Mesendoderm (in vitro differentiated cells): Measurements from ENCODE around the gene UBAC2.
"Not testable (repeated sequence)": the region's sequence is repeated elsewhere in the genome, so short reads cannot be mapped to it uniquely, and the experiment has no call there.

Experiments used
- DNase-seq: peaks from one replicate; pipeline ENCODE4 v3.0.0; 2013
- H2AK5ac ChIP-seq: 2 replicates; pipeline ENCODE4 v1.6.1; 2013; ENCODE audit warnings: low read length, inconsistent platforms
- H2BK120ac ChIP-seq: 2 replicates; pipeline ENCODE4 v1.6.1; 2013; ENCODE audit warnings: low read depth, mild to moderate bottlenecking, low read length, moderate library complexity, mixed read lengths
- H2BK15ac ChIP-seq: replicated peaks from 2 replicates; pipeline ENCODE4 v1.6.1; 2013; ENCODE audit warnings: low read depth, mild to moderate bottlenecking, moderate library complexity
- H2BK5ac ChIP-seq: 2 replicates; pipeline ENCODE4 v1.6.1; 2013; ENCODE audit warnings: low read length, inconsistent platforms
- H3K18ac ChIP-seq: 2 replicates; pipeline ENCODE4 v1.6.1; 2013; ENCODE audit warnings: mild to moderate bottlenecking, low read length, mixed read lengths
- H3K23ac ChIP-seq: one replicate; pipeline ENCODE4 v1.6.1; 2013; ENCODE audit warnings: low read length
- H3K27ac ChIP-seq: 2 replicates; pipeline ENCODE4 v1.5.1; 2013; ENCODE audit warnings: low read depth, mild to moderate bottlenecking, inconsistent platforms, low read length, moderate library complexity
- H3K27me3 ChIP-seq: 2 replicates; pipeline ENCODE4 v1.6.1; 2013; ENCODE audit warnings: low read length, control low read depth, mild to moderate bottlenecking, inconsistent platforms; ENCODE audit not compliant: insufficient read depth, poor library complexity
- H3K36me3 ChIP-seq: 2 replicates; pipeline ENCODE4 v1.6.1; 2013; ENCODE audit warnings: low read length, inconsistent platforms; ENCODE audit not compliant: control insufficient read depth, insufficient read depth
- H3K4ac ChIP-seq: one replicate; pipeline ENCODE4 v1.6.1; 2013; ENCODE audit warnings: low read depth, mild to moderate bottlenecking, low read length, moderate library complexity
- H3K4me1 ChIP-seq: 2 replicates; pipeline ENCODE4 v1.6.1; 2013; ENCODE audit warnings: low read depth, low read length, inconsistent platforms; ENCODE audit not compliant: control insufficient read depth
- H3K4me2 ChIP-seq: 2 replicates; pipeline ENCODE4 v1.6.1; 2013; ENCODE audit warnings: low read length
- H3K4me3 ChIP-seq: 2 replicates; pipeline ENCODE4 v1.5.1; 2013; ENCODE audit warnings: mild to moderate bottlenecking, low read length
- H3K56ac ChIP-seq: one replicate; pipeline ENCODE4 v1.6.1; 2013; ENCODE audit warnings: low read length
- H3K79me1 ChIP-seq: 2 replicates; pipeline ENCODE4 v1.6.1; 2013; ENCODE audit warnings: low read length, inconsistent platforms
- H3K79me2 ChIP-seq: 2 replicates; pipeline ENCODE4 v1.6.1; 2013; ENCODE audit warnings: mild to moderate bottlenecking, low read length; ENCODE audit not compliant: control insufficient read depth, insufficient read depth
- H3K9ac ChIP-seq: 2 replicates; pipeline ENCODE4 v1.6.1; 2013; ENCODE audit warnings: low read length, inconsistent platforms
- H4K5ac ChIP-seq: one replicate; pipeline ENCODE4 v1.6.1; 2013; ENCODE audit warnings: low read length
- H4K8ac ChIP-seq: one replicate; pipeline ENCODE4 v1.6.1; 2013; ENCODE audit warnings: low read depth, mild to moderate bottlenecking, control low read depth, low read length, moderate library complexity
- WGBS: extraction: QIAGEN DNeasy Blood & Tissue Kit; methylation state at CpG from one replicate; pipeline ENCODE4 v1.1.7; 2013; ENCODE audit warnings: low lambda C conversion rate, missing lambda C conversion rate; ENCODE audit not compliant: insufficient coverage; ENCODE audit errors: extremely low coverage; 5-methylcytosine and 5-hydroxymethylcytosine counted together

UBAC2 gene

GRCh38 chr13:99386495-99386894, 185.8 kb downstream of the UBAC2 start:
- Histone ChIP-seq H3K27ac (no peak overlapping the region), H3K79me1 (no peaks in the 10 kb centered on the region), H3K4me2 (no peak overlapping the region), H3K27me3 (no peaks in the 10 kb centered on the region), H2BK5ac (no peak overlapping the region), H2BK120ac (no peak overlapping the region), H3K4ac (no peak overlapping the region), H3K36me3 (no peaks in the 10 kb centered on the region), H2AK5ac (no peak overlapping the region), H3K23ac (no peak overlapping the region), H3K4me1 (no peaks in the 10 kb centered on the region), H3K79me2 (no peaks in the 10 kb centered on the region), H3K9ac (no peak overlapping the region), H4K5ac (no peak overlapping the region), H3K4me3 (no peak overlapping the region), H4K8ac (no peak overlapping the region), H3K18ac (no peak overlapping the region), H2BK15ac (no peak overlapping the region), H3K56ac (no peak overlapping the region)
- DNase-seq: peak; percentile 37
- WGBS: no CpG with 5 or more reads among the region's 10 CpGs

DNA sequence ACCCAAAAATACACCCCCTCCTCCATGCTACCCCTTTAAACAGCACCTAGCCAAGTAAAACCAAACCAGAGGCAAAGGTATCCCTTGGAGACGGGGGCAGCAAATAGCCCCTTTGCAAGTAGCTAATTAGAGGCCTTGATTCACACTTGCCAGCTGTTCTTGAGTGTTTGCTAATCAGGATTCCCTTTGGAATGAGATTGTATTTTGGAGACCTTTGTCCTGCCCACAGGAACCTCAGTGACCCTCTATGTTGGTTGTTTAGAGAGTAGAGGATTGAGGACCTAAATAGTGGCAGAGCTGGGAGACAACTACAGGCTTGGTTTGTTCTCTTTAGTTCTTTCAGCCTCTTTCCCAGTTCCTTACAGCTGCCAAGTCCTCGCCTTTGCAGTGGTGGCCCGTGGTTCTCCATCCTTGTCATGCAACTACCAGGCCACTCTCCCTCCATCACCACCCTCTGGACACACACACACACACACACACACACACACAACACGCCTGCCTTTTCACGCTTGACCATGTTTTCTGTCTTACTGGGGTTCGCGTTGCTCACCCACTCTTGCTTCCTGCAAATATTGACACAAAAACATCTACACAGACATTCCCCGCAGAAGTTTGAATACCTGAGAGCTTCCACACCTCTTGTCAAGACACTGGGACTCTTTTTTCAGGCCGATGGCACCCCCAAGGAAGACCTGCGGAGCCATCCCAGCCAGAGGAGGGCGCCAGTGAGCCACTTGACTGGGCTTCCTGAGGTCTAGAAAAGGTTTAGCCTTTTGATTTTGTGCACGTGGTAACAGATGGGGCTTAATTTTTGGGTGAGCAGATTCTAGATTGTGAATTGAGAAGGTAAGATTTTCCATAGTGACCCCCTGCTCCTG, 186.5 kb downstream of the UBAC2 start:
- no peak overlapping the region for H3K4ac ChIP-seq
- DNase-seq: peak; percentile 76
- H4K8ac ChIP-seq: no peak overlapping the region
- H2BK5ac ChIP-seq: no peak overlapping the region
- WGBS: no CpG with 5 or more reads among the region's 12 CpGs
- no peak overlapping the region for H3K4me2 ChIP-seq
- no peaks in the 10 kb centered on the region for H3K79me2 ChIP-seq
- H3K56ac ChIP-seq: no peak overlapping the region
- H3K4me3 ChIP-seq: no peak overlapping the region
- H4K5ac ChIP-seq: no peak overlapping the region
- H2AK5ac ChIP-seq: no peak overlapping the region
- no peak overlapping the region for H2BK120ac ChIP-seq
- no peak overlapping the region for H2BK15ac ChIP-seq
- no peaks in the 10 kb centered on the region for H3K27me3 ChIP-seq
- H3K18ac ChIP-seq: no peak overlapping the region
- H3K9ac ChIP-seq: no peak overlapping the region
- H3K36me3 ChIP-seq: no peaks in the 10 kb centered on the region
- no peaks in the 10 kb centered on the region for H3K4me1 ChIP-seq
- H3K79me1 ChIP-seq: no peaks in the 10 kb centered on the region
- no peak overlapping the region for H3K27ac ChIP-seq
- no peak overlapping the region for H3K23ac ChIP-seq

DNA sequence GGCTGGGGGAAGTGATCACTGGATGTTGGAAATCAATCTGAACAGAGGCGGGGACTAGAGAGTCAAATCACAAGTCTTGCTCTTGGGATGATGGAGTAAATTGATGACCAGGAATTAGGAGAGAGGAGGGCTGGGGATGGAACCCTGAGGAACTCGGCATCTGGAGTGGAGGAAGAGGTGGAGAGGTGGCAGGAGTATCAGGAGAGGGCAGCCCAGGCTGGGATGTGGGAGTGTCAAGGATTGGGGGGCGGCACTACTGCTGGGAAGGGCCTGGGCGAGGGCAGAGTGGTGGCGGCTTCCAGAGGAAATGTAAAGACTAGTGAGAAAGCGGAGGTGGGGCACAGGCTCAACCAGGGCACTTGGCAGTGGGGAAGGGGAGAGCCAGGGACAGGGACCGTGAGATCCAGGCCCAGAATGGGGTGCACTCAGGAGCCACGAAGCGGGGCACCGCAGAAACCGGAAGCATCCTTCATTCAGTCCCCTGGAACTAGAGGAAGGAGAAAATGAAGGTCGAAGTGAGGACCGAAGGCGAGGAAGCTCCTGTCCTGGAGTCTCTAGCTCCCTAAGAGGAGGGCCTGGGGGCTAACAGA, 187.8 kb downstream of the UBAC2 start:
- Histone ChIP-seq H3K4ac (no peak overlapping the region), H4K8ac (no peak overlapping the region), H2AK5ac (no peak overlapping the region), H3K4me1 (no peaks in the 10 kb centered on the region), H2BK120ac (no peak overlapping the region), H3K4me3 (no peak overlapping the region), H3K18ac (no peak overlapping the region), H3K36me3 (no peaks in the 10 kb centered on the region), H2BK5ac (no peak overlapping the region), H3K56ac (no peak overlapping the region), H3K79me1 (no peaks in the 10 kb centered on the region), H2BK15ac (no peak overlapping the region), H3K4me2 (no peak overlapping the region), H3K27ac (no peak overlapping the region), H3K23ac (no peak overlapping the region), H4K5ac (no peak overlapping the region), H3K9ac (no peak overlapping the region), H3K27me3 (no peaks in the 10 kb centered on the region), H3K79me2 (no peaks in the 10 kb centered on the region)
- WGBS: no CpG with 5 or more reads among the region's 14 CpGs
- DNase-seq: no peak

DNA sequence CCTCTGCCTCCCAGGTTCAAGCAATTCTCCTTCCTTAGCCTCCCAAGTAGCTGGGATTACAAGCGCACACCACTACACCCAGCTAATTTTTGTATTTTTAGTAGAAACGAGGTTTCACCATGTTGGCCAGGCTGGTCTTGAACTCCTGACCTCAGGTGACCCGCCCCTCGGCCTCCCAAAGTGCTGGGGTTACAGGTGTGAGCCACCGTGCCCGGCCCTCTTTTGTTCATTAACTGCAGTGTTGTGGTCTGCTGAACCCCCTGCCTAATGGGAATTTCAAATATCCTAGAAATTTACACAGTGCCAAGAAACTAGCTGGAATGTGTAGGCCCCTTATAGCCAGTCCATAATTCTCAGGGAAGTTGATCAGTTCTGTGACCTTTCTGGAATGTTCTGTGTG, 188.4 kb downstream of the UBAC2 start:
- H3K4me2 ChIP-seq, H4K8ac ChIP-seq, H3K56ac ChIP-seq, H2BK120ac ChIP-seq, H2BK5ac ChIP-seq, H3K79me1 ChIP-seq, H3K9ac ChIP-seq, H3K27ac ChIP-seq, H3K27me3 ChIP-seq, H2BK15ac ChIP-seq, DNase-seq, H3K36me3 ChIP-seq, H2AK5ac ChIP-seq, H3K4me1 ChIP-seq, H3K18ac ChIP-seq, H4K5ac ChIP-seq, H3K23ac ChIP-seq, H3K4me3 ChIP-seq, H3K79me2 ChIP-seq, H3K4ac ChIP-seq: not testable (repeated sequence)
- WGBS: no CpG with 5 or more reads among the region's 6 CpGs

- Histone ChIP-seq H2BK15ac (no peak overlapping the region), H4K8ac (no peak overlapping the region), H3K4me2 (no peak overlapping the region), H3K23ac (no peak overlapping the region), H4K5ac (no peak overlapping the region), H3K4ac (no peak overlapping the region), H3K18ac (no peak overlapping the region), H3K4me3 (no peak overlapping the region), H3K79me2 (no peaks in the 10 kb centered on the region), H2BK120ac (no peak overlapping the region), H3K4me1 (no peaks in the 10 kb centered on the region), H3K9ac (no peak overlapping the region), H2AK5ac (no peak overlapping the region), H3K36me3 (no peaks in the 10 kb centered on the region), H3K79me1 (no peaks in the 10 kb centered on the region), H2BK5ac (no peak overlapping the region), H3K27ac (no peak overlapping the region), H3K27me3 (no peaks in the 10 kb centered on the region), H3K56ac (no peak overlapping the region)
- no CpG with 5 or more reads among the region's 19 CpGs for WGBS
- no peak for DNase-seq
Observed at GRCh38 chr13:99389520-99390304, 189.1 kb downstream of the UBAC2 start.
